Gastroesophageal sphincter (tissue), 4 donors: ENCODE measurements around the gene IQSEC1. TPM values are rescaled to one million over a fixed set of nuclear protein-coding genes. Genes with fewer than 3 reads are reported as not detected.

Experiments
- ATAC-seq: fragments of 150-250 bp; one replicate; pipeline ENCODE4 v1.9.1; 2016; ENCODE audit warnings: mild to moderate bottlenecking, moderate library complexity
- H3K27ac ChIP-seq, 4 donors: fragments of 200-600 bp; sonication (generic) in 3 of 4; 1 replicate in 3 of 4; 2 replicates in 1 of 4; pipeline ENCODE4 v1.5.1; 2016 to 2019
- H3K27me3 ChIP-seq: fragments of 200-600 bp; sonication (generic); one replicate; pipeline ENCODE4 v1.5.1; 2019
- H3K36me3 ChIP-seq, 2 donors: fragments of 200-600 bp; sonication (generic); one replicate each; pipeline ENCODE4 v1.5.1; 2019; ENCODE audit warnings: control low read depth in 1 of 2
- H3K4me1 ChIP-seq, 3 donors: fragments of 200-600 bp; sonication (generic); 1 replicate in 2 of 3; 2 replicates in 1 of 3; pipeline ENCODE4 v1.5.1; 2016 to 2019; ENCODE audit warnings: control low read depth in 2 of 3
- H3K4me3 ChIP-seq, 2 donors: fragments of 200-600 bp; sonication (generic); one replicate each; pipeline ENCODE4 v1.5.1; 2019; ENCODE audit warnings: mild to moderate bottlenecking in 1 of 2, moderate library complexity in 1 of 2
- H3K9me3 ChIP-seq, 3 donors: fragments of 200-600 bp; sonication (generic); one replicate each; pipeline ENCODE4 v1.5.1; 2017 to 2019; ENCODE audit warnings: control low read depth in 2 of 3
- EP300 ChIP-seq: sonication (generic); formaldehyde crosslinking; IDR thresholded peaks from one replicate; pipeline ENCODE4 v1.6.1; 2017; ENCODE audit warnings: antibody characterized with exemption, mild to moderate bottlenecking
- POLR2A ChIP-seq, 2 donors: fragments of 450-650 bp; IDR thresholded peaks; one replicate each; pipeline ENCODE4 v1.6.1; 2017; ENCODE audit warnings: antibody characterized with exemption in 2 of 2, mild to moderate bottlenecking in 2 of 2, moderate library complexity in 1 of 2
- POLR2AphosphoS5 ChIP-seq: sonication (generic); formaldehyde crosslinking; IDR thresholded peaks from one replicate; pipeline ENCODE4 v1.6.1; 2017; ENCODE audit warnings: antibody characterized with exemption
- WGBS, 2 donors: methylation state at CpG; one replicate each; pipeline ENCODE4 v1.1.5; 2018; ENCODE audit warnings: low coverage in 1 of 2; 5-methylcytosine and 5-hydroxymethylcytosine counted together
- total RNA-seq, 4 donors: library from RNA; depleted of rRNA; stranded (reverse); fragments of >200 nt; gene quantifications; one replicate each; pipeline ENCODE4 v1.1.0, GENCODE V29; 2016
- TF ChIP-seq, protein P1 (sequence below), 4 experiments: fragments of 200-600 bp in 2 of 4; fragments of 450-650 bp in 2 of 4; sonication (generic) in 1 of 4; IDR thresholded peaks; one replicate each; pipeline ENCODE4 v1.5.1; 2017 to 2019; ENCODE audit warnings: antibody characterized with exemption in 4 of 4, mild to moderate bottlenecking in 2 of 4, moderate library complexity in 2 of 4

Gene IQSEC1
- total RNA-seq, 4 donors from 2014 or later, result 49.5 to 104 (median 61.7) TPM

GRCh38 chr3:13081603-13082360, 8.6 kb upstream of the IQSEC1 start:
- no peak overlapping the region for H3K27ac ChIP-seq
- H3K4me1 ChIP-seq, result peaks cover 0 to 20% (median 8%) of the 10 kb centered on the region in 3 donors
- WGBS, 2 donors, result 71 to 86% methylated on average over 7 to 9 of the region's 23 CpGs
- peaks cover 4% of the 10 kb centered on the region for H3K27me3 ChIP-seq
- H3K4me3 ChIP-seq, result no peak overlapping the region
- no peaks in the 10 kb centered on the region for H3K9me3 ChIP-seq
- H3K36me3 ChIP-seq, result no peaks in the 10 kb centered on the region
- ATAC-seq, result no peak
- TF ChIP-seq POLR2AphosphoS5 (no peak), POLR2A (IDR thresholded peaks at IDR 0.05) (no peak), EP300 (no peak)
- TF ChIP-seq, protein P1, sequence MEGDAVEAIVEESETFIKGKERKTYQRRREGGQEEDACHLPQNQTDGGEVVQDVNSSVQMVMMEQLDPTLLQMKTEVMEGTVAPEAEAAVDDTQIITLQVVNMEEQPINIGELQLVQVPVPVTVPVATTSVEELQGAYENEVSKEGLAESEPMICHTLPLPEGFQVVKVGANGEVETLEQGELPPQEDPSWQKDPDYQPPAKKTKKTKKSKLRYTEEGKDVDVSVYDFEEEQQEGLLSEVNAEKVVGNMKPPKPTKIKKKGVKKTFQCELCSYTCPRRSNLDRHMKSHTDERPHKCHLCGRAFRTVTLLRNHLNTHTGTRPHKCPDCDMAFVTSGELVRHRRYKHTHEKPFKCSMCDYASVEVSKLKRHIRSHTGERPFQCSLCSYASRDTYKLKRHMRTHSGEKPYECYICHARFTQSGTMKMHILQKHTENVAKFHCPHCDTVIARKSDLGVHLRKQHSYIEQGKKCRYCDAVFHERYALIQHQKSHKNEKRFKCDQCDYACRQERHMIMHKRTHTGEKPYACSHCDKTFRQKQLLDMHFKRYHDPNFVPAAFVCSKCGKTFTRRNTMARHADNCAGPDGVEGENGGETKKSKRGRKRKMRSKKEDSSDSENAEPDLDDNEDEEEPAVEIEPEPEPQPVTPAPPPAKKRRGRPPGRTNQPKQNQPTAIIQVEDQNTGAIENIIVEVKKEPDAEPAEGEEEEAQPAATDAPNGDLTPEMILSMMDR (IDR thresholded peaks at IDR 0.05), result no peak

DNA sequence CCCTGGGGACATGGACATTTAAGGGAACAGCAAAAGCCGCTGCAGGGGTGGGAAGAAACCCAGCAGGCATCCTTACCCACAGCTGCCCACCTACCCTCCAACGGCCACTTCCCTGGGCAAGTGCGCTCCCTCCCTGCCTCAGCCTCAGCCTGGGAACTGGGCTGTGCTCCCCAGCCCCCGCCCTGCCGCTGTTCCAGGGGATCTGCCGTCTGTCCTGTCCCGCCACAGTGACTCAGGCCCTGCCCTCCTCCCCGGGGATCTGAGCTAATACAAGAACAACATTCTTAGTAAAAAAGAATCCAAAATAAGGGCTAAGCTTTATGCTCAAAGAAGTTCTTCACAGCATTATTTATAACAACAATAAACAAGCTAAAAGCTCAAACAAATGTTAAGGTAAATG, 7.4 kb upstream of the IQSEC1 start:
- no peak for ATAC-seq
- H3K27ac ChIP-seq, result no peak overlapping the region
- no peak overlapping the region for H3K4me3 ChIP-seq

DNA sequence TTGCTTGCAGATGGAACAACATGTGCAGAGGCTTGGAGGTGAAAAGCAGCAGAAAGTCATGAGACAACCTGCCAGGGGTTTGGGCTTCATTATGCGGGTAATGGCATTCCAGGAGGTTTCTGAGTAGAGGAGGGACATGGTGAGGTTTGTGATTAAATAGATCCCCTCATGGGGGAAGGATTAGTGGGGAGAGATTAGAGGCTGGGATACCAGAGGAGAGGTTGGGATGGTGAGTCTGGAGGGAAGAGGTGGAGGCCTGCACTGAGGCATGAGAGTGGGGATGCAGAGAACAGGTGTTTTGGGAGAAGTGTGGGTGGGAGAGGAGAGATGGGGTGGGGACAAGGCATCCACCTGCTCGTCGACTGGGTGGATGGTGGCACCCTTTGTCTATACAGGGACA, 6.8 kb upstream of the IQSEC1 start:
- Histone ChIP-seq H3K9me3 (no peaks in the 10 kb centered on the region), H3K4me1 (peaks cover 0 to 20% (median 8%) of the 10 kb centered on the region in 3 donors), H3K4me3 (no peak overlapping the region), H3K27me3 (peaks cover 22% of the 10 kb centered on the region), H3K36me3 (no peaks in the 10 kb centered on the region), H3K27ac (no peak overlapping the region)
- ATAC-seq, result no peak
- 73 to 100% methylated on average over 1 to 3 of the region's 3 CpGs for WGBS, 2 donors
- TF ChIP-seq POLR2AphosphoS5 (no peak), POLR2A (IDR thresholded peaks at IDR 0.05) (no peak), EP300 (no peak)
- TF ChIP-seq, protein P1 (IDR thresholded peaks at IDR 0.05), result no peak

More for the DNA sequence above, 7.4 kb upstream of the IQSEC1 start:
- Histone ChIP-seq H3K36me3 (no peaks in the 10 kb centered on the region), H3K27me3 (peaks cover 16% of the 10 kb centered on the region), H3K9me3 (no peaks in the 10 kb centered on the region), H3K4me1 (peaks cover 0 to 20% (median 8%) of the 10 kb centered on the region in 3 donors)
- 56 to 61% methylated on average over 7 to 8 of the region's 8 CpGs for WGBS, 2 donors
- TF ChIP-seq POLR2AphosphoS5, result no peak
- no peak for TF ChIP-seq POLR2A (IDR thresholded peaks at IDR 0.05)

GRCh38 chr3:13079510-13079909, 6.3 kb upstream of the IQSEC1 start:
- no peak overlapping the region for H3K27ac ChIP-seq
- 85% methylated on average over 4 of the region's 7 CpGs; no CpG with 5 or more reads in 1 of the 2 donors for WGBS, 2 donors
- H3K36me3 ChIP-seq, result no peaks in the 10 kb centered on the region
- TF ChIP-seq POLR2AphosphoS5, result no peak
- no peak for TF ChIP-seq POLR2A (IDR thresholded peaks at IDR 0.05)
- TF ChIP-seq, protein P1 (IDR thresholded peaks at IDR 0.05), result no peak
- TF ChIP-seq EP300, result no peak
- H3K4me1 ChIP-seq, result peaks cover 0 to 20% (median 8%) of the 10 kb centered on the region in 3 donors
- no peaks in the 10 kb centered on the region for H3K9me3 ChIP-seq
- H3K27me3 ChIP-seq, result peaks cover 27% of the 10 kb centered on the region
- no peak for ATAC-seq
- no peak overlapping the region for H3K4me3 ChIP-seq

- Histone ChIP-seq H3K4me1 (peaks cover 0 to 20% (median 8%) of the 10 kb centered on the region in 3 donors), H3K27ac (no peak overlapping the region), H3K36me3 (no peaks in the 10 kb centered on the region), H3K4me3 (no peak overlapping the region), H3K27me3 (peaks cover 31% of the 10 kb centered on the region), H3K9me3 (no peaks in the 10 kb centered on the region)
- ATAC-seq, result no peak
- no peak for TF ChIP-seq EP300
- TF ChIP-seq, protein P1 (IDR thresholded peaks at IDR 0.05), result no peak
- no peak for TF ChIP-seq POLR2A (IDR thresholded peaks at IDR 0.05)
- no peak for TF ChIP-seq POLR2AphosphoS5
- WGBS, 2 donors, result no CpG with 5 or more reads among the region's 7 CpGs
Observed at GRCh38 chr3:13079051-13079450, 5.8 kb upstream of the IQSEC1 start.
